Skeletal muscle satellite cell (primary cell): ENCODE data around the gene LRRC9. TPM values are rescaled to one million over a fixed set of nuclear protein-coding genes. Genes with fewer than 3 reads are reported as not detected.

ENCODE experiments used
- H3K27me3 ChIP-seq: 2 replicates; pipeline ENCODE4 v1.7.0; 2013; ENCODE audit warnings: low read length; ENCODE audit not compliant: control insufficient read depth, insufficient read depth
- H3K36me3 ChIP-seq: 2 replicates; pipeline ENCODE4 v1.7.0; 2013; ENCODE audit warnings: mild to moderate bottlenecking, control low read depth, low read length; ENCODE audit not compliant: insufficient read depth
- H3K4me1 ChIP-seq: 2 replicates; pipeline ENCODE4 v1.7.0; 2013; ENCODE audit warnings: low read length; ENCODE audit not compliant: control insufficient read depth, insufficient read depth
- H3K4me2 ChIP-seq: 2 replicates; pipeline ENCODE4 v1.7.0; 2013; ENCODE audit warnings: mild to moderate bottlenecking, low read length
- H3K4me3 ChIP-seq: 2 replicates; pipeline ENCODE4 v1.7.0; 2013; ENCODE audit warnings: low read length
- H3K9ac ChIP-seq: 2 replicates; pipeline ENCODE4 v1.7.0; 2013; ENCODE audit warnings: mild to moderate bottlenecking, low read depth, low read length, moderate library complexity
- H3K9me3 ChIP-seq: replicated peaks from 2 replicates; pipeline ENCODE4 v1.7.0; 2013; ENCODE audit warnings: mild to moderate bottlenecking, control low read depth, low read length
- total RNA-seq: library from RNA; depleted of rRNA; stranded (reverse); fragments of >200 nt; gene quantifications from 2 replicates; pipeline ENCODE4 v1.2.3, GENCODE V29; 2012; rRNA removed

Gene LRRC9
- 0.51 TPM in 1 of 2 replicates, not detected in the other for total RNA-seq

GRCh38 chr14:59919570-59920377, at the start of gene LRRC9:
Gene LRRC9 (plus strand): TSS chr14:59920144.
- no peaks in the 10 kb centered on the region for H3K36me3 ChIP-seq
- H3K4me3 ChIP-seq: peak within 1 kb of the TSS; percentile 75
- no peaks in the 10 kb centered on the region for H3K9me3 ChIP-seq
- H3K27me3 ChIP-seq: no peaks in the 10 kb centered on the region
- H3K4me1 ChIP-seq: no peaks in the 10 kb centered on the region
- peak within 1 kb of the TSS; percentile 60 for H3K9ac ChIP-seq
- H3K4me2 ChIP-seq: peak within 1 kb of the TSS; percentile 98

GRCh38 chr14:59870277-59871165, 49.4 kb upstream of the LRRC9 start, which contains the start of gene RTN1:
Gene RTN1 (minus strand): TSS chr14:59870776. CDS start chr14:59870630, 146 bp downstream.
- peak within 1 kb of the TSS; percentile 79 for H3K4me3 ChIP-seq
- peak within 1 kb of the TSS; percentile 70 for H3K9ac ChIP-seq
- H3K4me2 ChIP-seq: peak within 1 kb of the TSS; percentile 91
- H3K9me3 ChIP-seq: no peaks in the 10 kb centered on the region
- H3K4me1 ChIP-seq: peaks cover 13% of the 10 kb centered on the region
- peaks cover 3% of the 10 kb centered on the region for H3K27me3 ChIP-seq
- H3K36me3 ChIP-seq: no peaks in the 10 kb centered on the region

- Histone ChIP-seq H3K4me3 (peak overlapping the region; percentile 79), H3K4me2 (peak overlapping the region; percentile 91), H3K9me3 (no peaks in the 10 kb centered on the region), H3K9ac (peak overlapping the region; percentile 70), H3K27me3 (peaks cover 3% of the 10 kb centered on the region), H3K36me3 (no peaks in the 10 kb centered on the region), H3K4me1 (peaks cover 13% of the 10 kb centered on the region)
Measured at GRCh38 chr14:59871166-59871495, 48.8 kb upstream of the LRRC9 start.

DNA sequence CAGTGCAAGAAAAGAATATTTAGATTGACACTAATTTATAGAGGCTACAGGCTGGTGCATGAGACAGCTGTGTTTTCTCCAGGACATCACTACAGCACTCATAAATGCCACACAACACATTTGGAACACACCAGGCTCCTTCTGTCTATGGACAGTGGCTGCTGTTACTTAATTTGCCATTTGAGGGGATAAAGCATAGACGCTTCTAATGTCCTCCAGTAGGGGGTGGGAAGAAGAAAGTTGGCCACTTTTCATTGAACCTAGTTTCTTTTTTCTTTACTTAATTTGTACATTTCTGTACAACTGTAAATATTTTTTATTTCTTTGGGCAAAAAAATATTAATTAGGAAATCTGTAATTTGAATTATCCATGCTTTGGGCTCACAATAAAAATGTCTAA, 37.0 kb upstream of the LRRC9 start:
- H3K36me3 ChIP-seq: no peaks in the 10 kb centered on the region
- no peaks in the 10 kb centered on the region for H3K27me3 ChIP-seq
- H3K4me3 ChIP-seq: no peak overlapping the region
- H3K4me2 ChIP-seq: no peak overlapping the region
- no peaks in the 10 kb centered on the region for H3K9me3 ChIP-seq
- H3K9ac ChIP-seq: no peak overlapping the region
- H3K4me1 ChIP-seq: no peaks in the 10 kb centered on the region

DNA sequence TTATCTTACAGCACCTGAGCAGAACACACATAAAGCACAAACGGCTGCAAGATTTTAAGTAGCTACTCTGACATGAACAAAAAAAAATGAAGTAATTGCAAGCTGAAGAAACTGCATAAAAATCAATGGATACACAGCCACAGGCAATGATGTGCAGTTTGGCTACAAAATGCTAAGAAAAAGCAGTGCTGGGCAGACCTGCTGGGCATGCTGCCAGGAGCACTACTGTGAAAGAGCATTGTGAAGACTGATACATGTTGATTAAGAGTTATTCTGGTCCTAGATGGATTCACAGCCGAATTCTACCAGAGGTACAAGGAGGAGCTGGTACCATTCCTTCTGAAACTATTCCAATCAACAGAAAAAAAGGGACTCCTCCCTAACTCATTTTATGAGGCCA, 29.3 kb upstream of the LRRC9 start:
- no peaks in the 10 kb centered on the region for H3K36me3 ChIP-seq
- no peak overlapping the region for H3K4me3 ChIP-seq
- H3K9me3 ChIP-seq: no peaks in the 10 kb centered on the region
- no peak overlapping the region for H3K9ac ChIP-seq
- H3K4me1 ChIP-seq: no peaks in the 10 kb centered on the region
- H3K27me3 ChIP-seq: no peaks in the 10 kb centered on the region
- no peak overlapping the region for H3K4me2 ChIP-seq

DNA sequence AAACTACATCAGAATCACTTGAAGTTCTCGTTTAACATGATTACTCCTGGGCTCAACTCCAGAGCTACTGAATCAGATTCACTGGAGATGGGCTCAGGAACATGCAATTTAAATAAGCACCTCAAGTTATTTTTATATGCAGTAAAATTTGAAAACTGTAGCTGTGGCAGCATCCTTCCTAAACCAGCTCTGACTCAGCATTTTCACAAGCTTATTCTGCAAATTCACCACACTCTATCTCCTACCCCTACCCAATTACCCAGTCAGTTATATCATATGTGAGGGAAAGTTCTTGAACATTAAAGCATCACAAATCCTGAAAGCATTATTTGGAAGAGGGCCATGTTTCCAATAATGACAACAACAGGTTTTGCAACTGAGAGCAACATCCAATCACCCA, 24.2 kb upstream of the LRRC9 start:
- Histone ChIP-seq H3K9ac (no peak overlapping the region), H3K36me3 (no peaks in the 10 kb centered on the region), H3K4me2 (no peak overlapping the region), H3K9me3 (no peaks in the 10 kb centered on the region), H3K4me1 (no peaks in the 10 kb centered on the region), H3K27me3 (no peaks in the 10 kb centered on the region), H3K4me3 (no peak overlapping the region)

- Histone ChIP-seq H3K4me3 (no peak overlapping the region), H3K9ac (no peak overlapping the region)
Measured at GRCh38 chr14:59897757-59898383, 22.1 kb upstream of the LRRC9 start.

DNA sequence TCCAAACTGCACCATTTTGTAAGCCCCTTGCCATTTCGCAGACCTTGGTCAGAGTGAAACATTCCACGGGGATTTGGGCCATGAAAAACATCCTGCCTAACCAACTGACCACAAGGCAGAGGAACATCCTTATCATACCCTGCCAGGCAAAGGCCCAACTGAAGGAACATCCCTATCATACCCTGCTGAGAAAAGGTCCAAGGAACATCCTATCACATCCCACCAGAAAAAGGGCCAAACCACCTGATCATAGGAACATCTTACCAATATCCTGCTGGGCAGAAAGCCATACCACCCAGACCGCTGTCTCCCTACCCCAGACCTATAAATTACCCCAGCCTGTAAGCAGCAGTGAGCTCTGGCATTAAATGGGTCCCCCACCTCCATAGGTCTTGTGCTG, 19.4 kb upstream of the LRRC9 start:
- H3K4me3 ChIP-seq: no peak overlapping the region
- no peak overlapping the region for H3K9ac ChIP-seq
- peaks cover 4% of the 10 kb centered on the region for H3K4me1 ChIP-seq
- no peaks in the 10 kb centered on the region for H3K36me3 ChIP-seq
- H3K9me3 ChIP-seq: no peaks in the 10 kb centered on the region
- no peaks in the 10 kb centered on the region for H3K27me3 ChIP-seq
- no peak overlapping the region for H3K4me2 ChIP-seq

More at GRCh38 chr14:59897757-59898383, 22.1 kb upstream of the LRRC9 start:
- Histone ChIP-seq H3K4me1 (no peaks in the 10 kb centered on the region), H3K36me3 (no peaks in the 10 kb centered on the region), H3K9me3 (no peaks in the 10 kb centered on the region), H3K27me3 (no peaks in the 10 kb centered on the region), H3K4me2 (no peak overlapping the region)

DNA sequence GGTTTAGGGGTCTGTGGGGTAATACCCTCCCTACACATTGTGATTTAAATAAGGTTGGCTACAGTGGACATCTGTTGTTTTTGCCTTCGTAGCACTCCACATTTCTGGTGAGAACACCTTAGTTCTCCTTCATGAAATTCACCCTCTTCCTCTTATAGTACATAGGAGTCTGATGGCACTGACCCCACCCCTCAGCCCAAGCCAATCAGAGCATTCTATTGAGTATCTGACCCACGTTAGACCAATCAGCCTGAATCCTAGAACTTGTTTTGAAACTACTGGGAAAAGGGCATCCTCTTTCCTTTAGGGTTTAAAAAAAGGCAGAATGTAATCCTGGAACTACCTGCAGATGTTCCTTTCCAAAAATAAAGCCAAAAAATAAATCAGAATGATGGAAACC, 15.8 kb upstream of the LRRC9 start:
- no peak overlapping the region for H3K4me2 ChIP-seq
- no peak overlapping the region for H3K4me3 ChIP-seq
- peaks cover 4% of the 10 kb centered on the region for H3K4me1 ChIP-seq
- no peaks in the 10 kb centered on the region for H3K9me3 ChIP-seq
- H3K9ac ChIP-seq: no peak overlapping the region
- no peaks in the 10 kb centered on the region for H3K27me3 ChIP-seq
- no peaks in the 10 kb centered on the region for H3K36me3 ChIP-seq

GRCh38 chr14:59905188-59905587, 14.8 kb upstream of the LRRC9 start:
- Histone ChIP-seq H3K9ac (no peak overlapping the region), H3K4me2 (no peak overlapping the region), H3K4me3 (no peak overlapping the region), H3K4me1 (peaks cover 4% of the 10 kb centered on the region), H3K9me3 (no peaks in the 10 kb centered on the region), H3K36me3 (no peaks in the 10 kb centered on the region), H3K27me3 (no peaks in the 10 kb centered on the region)

GRCh38 chr14:59912443-59912842, 7.5 kb upstream of the LRRC9 start:
- Histone ChIP-seq H3K4me3 (no peak overlapping the region), H3K36me3 (no peaks in the 10 kb centered on the region), H3K9ac (no peak overlapping the region), H3K4me1 (no peaks in the 10 kb centered on the region), H3K9me3 (no peaks in the 10 kb centered on the region), H3K27me3 (no peaks in the 10 kb centered on the region), H3K4me2 (no peak overlapping the region)
